DND-41 (cell line): Measurements from ENCODE around the gene RIN2.

ENCODE experiments used
- EZH2 ChIP-seq: IDR thresholded peaks from 3 replicates; pipeline ENCODE4 v1.6.1; 2012; ENCODE audit warnings: borderline replicate concordance, low read depth, mild to moderate bottlenecking, moderate library complexity, low read length, inconsistent platforms; ENCODE audit not compliant: severe bottlenecking
- TF ChIP-seq, protein P1 (sequence below): IDR thresholded peaks from 2 replicates; pipeline ENCODE4 v1.5.1; 2012; ENCODE audit warnings: borderline replicate concordance, low read length, moderate library complexity, mild to moderate bottlenecking; ENCODE audit not compliant: poor library complexity, severe bottlenecking; ENCODE audit errors: extremely low read depth

DNA sequence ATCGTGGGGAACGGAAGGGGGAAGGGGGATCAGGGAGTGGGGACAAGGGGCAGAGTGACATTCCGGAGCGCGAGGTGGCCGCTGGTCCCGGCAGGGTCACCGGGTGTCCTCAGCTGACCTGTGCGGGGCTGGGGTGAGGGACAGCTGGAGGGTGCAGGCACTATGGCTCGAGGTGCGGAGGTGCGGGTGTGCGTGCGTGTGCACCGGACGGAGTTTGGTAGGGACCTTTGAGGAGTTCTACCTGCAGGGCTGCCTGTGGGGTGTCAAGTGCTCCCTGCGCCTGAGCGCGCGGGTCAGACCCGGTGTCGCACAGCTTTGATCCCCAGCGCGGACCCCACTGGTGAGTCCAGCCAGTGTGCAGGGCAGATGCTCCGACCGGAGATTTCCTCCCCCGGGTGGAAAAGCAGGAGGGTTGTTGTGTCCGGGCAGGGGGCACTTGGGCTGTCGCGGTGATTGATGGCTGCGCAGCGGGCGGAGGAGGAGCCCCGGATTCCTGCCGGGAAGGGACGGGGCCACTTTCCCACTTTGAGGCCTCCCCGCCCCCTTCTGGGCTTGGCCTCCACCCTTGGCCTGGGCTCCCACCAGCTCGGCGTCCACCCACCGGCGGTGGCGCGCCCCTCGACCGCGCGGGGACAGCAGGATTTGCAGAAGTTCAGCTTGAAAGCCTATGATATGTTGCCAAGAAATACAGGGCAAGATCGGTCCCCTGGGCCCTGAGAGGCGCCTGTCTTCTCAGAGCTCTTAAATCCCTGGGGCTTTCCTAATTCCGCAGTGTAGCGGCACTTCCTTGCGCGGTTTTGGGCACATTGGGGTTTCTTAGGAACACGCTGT lies 658 bp downstream of the RIN2 start:
- TF ChIP-seq, protein P1, sequence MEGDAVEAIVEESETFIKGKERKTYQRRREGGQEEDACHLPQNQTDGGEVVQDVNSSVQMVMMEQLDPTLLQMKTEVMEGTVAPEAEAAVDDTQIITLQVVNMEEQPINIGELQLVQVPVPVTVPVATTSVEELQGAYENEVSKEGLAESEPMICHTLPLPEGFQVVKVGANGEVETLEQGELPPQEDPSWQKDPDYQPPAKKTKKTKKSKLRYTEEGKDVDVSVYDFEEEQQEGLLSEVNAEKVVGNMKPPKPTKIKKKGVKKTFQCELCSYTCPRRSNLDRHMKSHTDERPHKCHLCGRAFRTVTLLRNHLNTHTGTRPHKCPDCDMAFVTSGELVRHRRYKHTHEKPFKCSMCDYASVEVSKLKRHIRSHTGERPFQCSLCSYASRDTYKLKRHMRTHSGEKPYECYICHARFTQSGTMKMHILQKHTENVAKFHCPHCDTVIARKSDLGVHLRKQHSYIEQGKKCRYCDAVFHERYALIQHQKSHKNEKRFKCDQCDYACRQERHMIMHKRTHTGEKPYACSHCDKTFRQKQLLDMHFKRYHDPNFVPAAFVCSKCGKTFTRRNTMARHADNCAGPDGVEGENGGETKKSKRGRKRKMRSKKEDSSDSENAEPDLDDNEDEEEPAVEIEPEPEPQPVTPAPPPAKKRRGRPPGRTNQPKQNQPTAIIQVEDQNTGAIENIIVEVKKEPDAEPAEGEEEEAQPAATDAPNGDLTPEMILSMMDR = no peak
- no peak for TF ChIP-seq EZH2
